GM12865 (cell line): ENCODE results near the gene EEF1AKMT1.

Experiments used
- DNase-seq: peaks from one replicate; pipeline ENCODE4 v3.0.0; 2010; ENCODE audit warnings: low read depth
- H3K4me3 ChIP-seq: 2 replicates; pipeline ENCODE4 v1.5.1; 2011; ENCODE audit warnings: mild to moderate bottlenecking, low read depth, low read length, control low read depth
- CTCF ChIP-seq: IDR thresholded peaks from 2 replicates; pipeline ENCODE4 v1.5.1; 2011; ENCODE audit warnings: low read length, control low read depth, low read depth, inconsistent platforms; ENCODE audit not compliant: insufficient read depth; ENCODE audit errors: missing control alignments

The EEF1AKMT1 gene

DNA sequence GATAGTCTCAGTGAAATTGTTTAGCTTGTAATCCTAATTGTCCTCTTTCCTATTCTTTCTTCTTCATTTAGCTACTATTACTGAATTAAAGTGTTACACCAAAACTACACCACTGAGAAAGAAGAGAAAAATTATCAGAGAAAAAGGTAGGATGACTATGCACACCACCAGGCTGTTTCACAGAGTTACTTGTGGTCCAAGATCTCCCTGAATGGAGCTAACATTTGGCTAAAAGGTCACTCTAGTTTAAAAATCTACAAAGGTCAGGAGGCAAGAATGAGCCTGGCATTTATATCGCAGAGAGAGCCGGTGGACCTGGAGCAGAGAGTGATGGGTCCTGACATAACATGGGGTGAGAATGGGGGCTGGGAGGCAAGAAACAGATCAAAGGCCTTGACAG lies 37.0 kb upstream of the EEF1AKMT1 start:
- DNase-seq = no peak
- no peak overlapping the region for H3K4me3 ChIP-seq
- no peak for TF ChIP-seq CTCF

DNA sequence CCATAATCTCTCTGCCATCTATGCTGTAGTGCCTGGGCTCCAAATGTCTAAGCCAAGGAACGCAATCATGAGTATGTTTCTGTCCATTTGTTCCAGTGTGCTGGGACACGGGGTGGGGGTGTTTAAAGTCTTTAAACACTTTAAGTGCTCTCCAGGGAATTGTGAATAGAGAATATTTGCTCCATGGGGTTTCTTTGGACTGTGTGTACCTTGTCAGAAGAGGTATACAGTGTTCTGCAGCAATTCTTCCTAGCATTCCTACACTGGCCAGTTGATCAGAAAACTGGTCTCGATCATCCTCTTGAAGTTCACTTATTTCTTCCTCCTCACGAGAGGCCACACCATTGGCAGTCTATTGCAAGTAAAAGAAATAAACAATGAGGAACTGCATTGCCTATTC lies 35.1 kb upstream of the EEF1AKMT1 start:
- no peak for TF ChIP-seq CTCF
- no peak for DNase-seq
- no peak overlapping the region for H3K4me3 ChIP-seq

GRCh38 chr13:20803180-20803965 lies 29.6 kb upstream of the EEF1AKMT1 start:
- no peak for TF ChIP-seq CTCF
- DNase-seq = no peak
- H3K4me3 ChIP-seq = no peak overlapping the region

DNA sequence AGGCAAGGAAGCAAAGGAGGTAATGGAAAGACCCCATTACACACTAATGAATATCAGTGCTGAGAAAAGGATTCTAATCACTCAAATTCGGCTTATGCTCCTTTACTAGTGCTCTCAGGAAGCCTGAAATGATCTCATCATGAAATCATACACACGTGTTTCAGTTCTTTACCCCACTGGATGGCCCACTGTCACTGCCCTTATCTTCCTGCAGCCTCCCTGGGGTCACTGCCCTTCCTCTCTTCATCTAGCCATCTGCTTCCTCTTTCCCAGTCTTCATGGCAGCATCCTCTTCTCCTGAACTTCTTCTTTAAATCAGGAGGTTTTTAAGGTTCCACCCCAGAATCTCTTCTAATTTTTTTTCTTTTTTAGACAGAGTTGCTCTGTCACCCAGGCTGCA lies 27.9 kb upstream of the EEF1AKMT1 start:
- H3K4me3 ChIP-seq = no peak overlapping the region
- TF ChIP-seq CTCF = no peak
- DNase-seq = no peak

DNA sequence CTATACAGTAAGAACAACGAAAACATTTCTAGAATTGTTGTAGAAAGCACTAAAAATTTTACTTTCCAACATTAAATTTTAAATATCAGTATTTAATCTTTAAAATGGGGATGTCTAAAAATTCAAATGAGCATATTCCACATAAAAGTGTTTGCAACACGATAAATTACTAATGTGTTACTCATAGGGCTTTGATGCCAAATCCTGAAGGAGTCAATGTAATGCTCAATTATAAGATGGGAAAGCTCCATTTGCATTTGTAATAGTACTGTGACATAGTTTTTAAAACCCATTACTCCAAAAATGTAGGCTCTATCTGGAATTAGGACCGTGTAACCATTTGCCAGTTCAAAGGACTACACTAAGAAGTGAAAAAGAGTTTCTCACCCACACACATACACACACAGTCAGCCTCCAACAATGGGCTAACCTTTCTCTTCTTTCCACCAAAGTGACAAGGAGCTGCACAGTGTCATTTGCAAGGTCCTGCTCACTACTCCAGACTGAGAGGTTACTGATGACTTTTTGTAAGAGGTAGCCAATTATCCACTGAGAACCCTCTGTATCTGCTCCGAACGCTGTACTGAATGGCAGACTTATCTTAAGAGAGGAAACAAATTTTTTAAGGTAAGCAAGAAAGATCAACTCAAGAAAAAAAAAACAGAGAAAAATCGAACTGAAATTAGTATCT lies 26.1 kb upstream of the EEF1AKMT1 start:
- DNase-seq = no peak
- TF ChIP-seq CTCF = no peak
- H3K4me3 ChIP-seq = no peak overlapping the region

GRCh38 chr13:20798027-20798426 lies 24.3 kb upstream of the EEF1AKMT1 start:
- no peak for DNase-seq
- no peak overlapping the region for H3K4me3 ChIP-seq
- TF ChIP-seq CTCF = no peak
